AG04449 (cell line): ENCODE measurements around the gene RILP.
"Not testable (repeated sequence)": the region's sequence is repeated elsewhere in the genome, so short reads cannot be mapped to it uniquely, and the experiment has no call there.

Experiments used
- CTCF ChIA-PET: fragments of 350-600 bp; formaldehyde crosslinking; extraction: SDS; loops from one replicate; lab custom pipeline; 2021; ENCODE audit warnings: antibody characterized with exemption; lab: Yijun Ruan, JAX
- POLR2A ChIA-PET: fragments of 400-600, 350-600 bp; formaldehyde crosslinking; extraction: SDS; loops from one replicate; lab custom pipeline; 2020; ENCODE audit warnings: antibody characterized with exemption, inconsistent platforms; lab: Yijun Ruan, JAX
- DNase-seq: peaks from one replicate; pipeline ENCODE4 v3.0.0-alpha.2; 2010; ENCODE audit warnings: low read depth, low spot score
- H3K4me3 ChIP-seq: 2 replicates; pipeline ENCODE4 v1.5.1; 2011; ENCODE audit warnings: low read depth, mild to moderate bottlenecking, control low read depth, low read length
- CTCF ChIP-seq: IDR thresholded peaks from one replicate; pipeline ENCODE4 v1.5.1; 2011; ENCODE audit warnings: mild to moderate bottlenecking, moderate library complexity, low read length, control low read depth, inconsistent platforms; ENCODE audit not compliant: insufficient read depth; ENCODE audit errors: missing control alignments

Gene RILP

GRCh38 chr17:1661045-1661444, 11.4 kb upstream of the RILP start:
- no peak overlapping the region for H3K4me3 ChIP-seq
- no peak for TF ChIP-seq CTCF
- POLR2A ChIA-PET: interaction anchor here (1.0 to 1.7 kb wide), 2 partner anchors 12 to 55 kb away, joined by 3 to 4 read pairs; partner anchors contain the start of gene RILP
- DNase-seq: no peak
- CTCF ChIA-PET: interaction anchor here (1.0 to 8.1 kb wide), 5 partner anchors 8 to 123 kb away, joined by 3 to 102 read pairs (median 29); partner anchors contain the start of genes RILP and SCARF1

GRCh38 chr17:1658100-1658499, 8.4 kb upstream of the RILP start:
- POLR2A ChIA-PET: no interaction called here
- CTCF ChIA-PET: interaction anchor here (1.2 to 8.1 kb wide), 3 partner anchors 9 to 11 kb away, joined by 4 to 102 read pairs (median 34); partner anchors contain the start of genes RILP and SCARF1
- H3K4me3 ChIP-seq: no peak overlapping the region
- no peak for TF ChIP-seq CTCF
- DNase-seq: no peak

- POLR2A ChIA-PET: no interaction called here
- CTCF ChIA-PET: interaction anchor here (9.1 kb wide), 1 partner anchor 16 kb away, joined by 92 read pairs; no protein-coding TSS in a partner anchor
- TF ChIP-seq CTCF: no peak
- DNase-seq: no peak
- no peak overlapping the region for H3K4me3 ChIP-seq
These were observed 4.1 kb upstream of the RILP start for GRCh38 chr17:1653735-1654134.

- DNase-seq, POLR2A ChIA-PET, H3K4me3 ChIP-seq: not testable (repeated sequence)
- CTCF ChIA-PET: interaction anchor here (9.1 kb wide), 1 partner anchor 17 kb away, joined by 92 read pairs; no protein-coding TSS in a partner anchor
These were observed 3.1 kb upstream of the RILP start for GRCh38 chr17:1652794-1653193.

GRCh38 chr17:1651559-1651844, 1.8 kb upstream of the RILP start:
- TF ChIP-seq CTCF: no peak
- CTCF ChIA-PET: interaction anchor here (0.8 to 9.1 kb wide), 3 partner anchors 9 to 136 kb away, joined by 3 to 102 read pairs (median 92); no protein-coding TSS in a partner anchor
- POLR2A ChIA-PET: interaction anchor here (0.7 kb wide), 1 partner anchor 11 kb away, joined by 3 read pairs; no protein-coding TSS in a partner anchor
- no peak for DNase-seq
- no peak overlapping the region for H3K4me3 ChIP-seq

GRCh38 chr17:1650731-1651558, 1.3 kb upstream of the RILP start:
- POLR2A ChIA-PET: interaction anchor here (0.5 to 0.7 kb wide), 2 partner anchors 11 to 43 kb away, joined by 3 read pairs; no protein-coding TSS in a partner anchor

More at GRCh38 chr17:1650731-1651558, 1.3 kb upstream of the RILP start:
- DNase-seq: no peak
- CTCF ChIA-PET: interaction anchor here (0.8 to 9.1 kb wide), 8 partner anchors 9 to 135 kb away, joined by 3 to 102 read pairs (median 12); no protein-coding TSS in a partner anchor
- no peak for TF ChIP-seq CTCF
- H3K4me3 ChIP-seq: no peak overlapping the region
